ENCODE results near the gene MEX3B. TPM values are rescaled to one million over a fixed set of nuclear protein-coding genes. Genes with fewer than 3 reads are reported as not detected.
A peak's percentile ranks its signal among the peaks of the same experiment; 100 is the strongest.

MEX3B gene
- total and polyA plus RNA-seq, 8 donors: 2.5 to 14.0 (median 8.4) TPM

- Histone ChIP-seq H3K4me1 (peaks cover 0 to 27% of the 10 kb centered on the region in 2 donors), H3K36me3 (peaks cover 0 to 4% of the 10 kb centered on the region in 2 donors), H3K27me3 (peaks cover 0 to 43% of the 10 kb centered on the region in 2 donors), H3K27ac (peak overlapping the region in 1 of 2 donors; percentile 97), H3K9me3 (no peaks in the 10 kb centered on the region), H3K4me3 (peak overlapping the region; percentile 79 to 95)
- peak; percentile 52 to 77 (median 68) for DNase-seq
- ATAC-seq: no peak
- no peak for TF ChIP-seq CTCF (IDR thresholded peaks at IDR 0.05)
- intact Hi-C loops (cut with DNase I): no loop called here
Observed at GRCh38 chr15:82044373-82045178, 1.2 kb downstream of the MEX3B start.

- DNase-seq (peak in 3 of 4 donors; percentile 14 to 34 (median 32)), ATAC-seq (no peak)
- Histone ChIP-seq H3K4me3 (peak overlapping the region; percentile 79 to 95), H3K9me3 (no peaks in the 10 kb centered on the region), H3K27me3 (peaks cover 0 to 42% of the 10 kb centered on the region in 2 donors), H3K27ac (peak overlapping the region in 1 of 2 donors; percentile 97), H3K4me1 (peaks cover 0 to 27% of the 10 kb centered on the region in 2 donors), H3K36me3 (peaks cover 0 to 4% of the 10 kb centered on the region in 2 donors)
- intact Hi-C loops (cut with DNase I): no loop called here
- TF ChIP-seq CTCF (IDR thresholded peaks at IDR 0.05): no peak
Observed at GRCh38 chr15:82043796-82044372, 1.9 kb downstream of the MEX3B start.

GRCh38 chr15:82043130-82043673 is 2.6 kb downstream of the MEX3B start:
- intact Hi-C loops (cut with DNase I): no loop called here
- peak in 1 of 4 donors; percentile 76 for DNase-seq
- peaks cover 0 to 4% of the 10 kb centered on the region in 2 donors for H3K36me3 ChIP-seq
- H3K4me1 ChIP-seq: peaks cover 0 to 27% of the 10 kb centered on the region in 2 donors
- H3K27me3 ChIP-seq: peaks cover 0 to 36% of the 10 kb centered on the region in 2 donors
- no peak overlapping the region for H3K4me3 ChIP-seq
- no peak for ATAC-seq
- H3K9me3 ChIP-seq: no peaks in the 10 kb centered on the region
- TF ChIP-seq CTCF (IDR thresholded peaks at IDR 0.05): no peak
- H3K27ac ChIP-seq: no peak overlapping the region

GRCh38 chr15:82040862-82041261 is 5.0 kb downstream of the MEX3B start:
- H3K27me3 ChIP-seq: peaks cover 0 to 24% of the 10 kb centered on the region in 2 donors
- H3K36me3 ChIP-seq: peaks cover 0 to 4% of the 10 kb centered on the region in 2 donors
- TF ChIP-seq CTCF (IDR thresholded peaks at IDR 0.05): no peak
- H3K4me3 ChIP-seq: no peak overlapping the region
- H3K27ac ChIP-seq: no peak overlapping the region
- no peaks in the 10 kb centered on the region for H3K9me3 ChIP-seq
- ATAC-seq (peak; percentile 52), DNase-seq (peak in 2 of 4 donors; percentile 15 to 46)
- intact Hi-C loops (cut with DNase I): no loop called here
- H3K4me1 ChIP-seq: peaks cover 0 to 18% of the 10 kb centered on the region in 2 donors

- intact Hi-C loops (cut with DNase I): no loop called here
- peaks cover 0 to 16% of the 10 kb centered on the region in 2 donors for H3K4me1 ChIP-seq
- peaks cover 0 to 24% of the 10 kb centered on the region in 2 donors for H3K27me3 ChIP-seq
- ATAC-seq (peak; percentile 12), DNase-seq (peak in 1 of 4 donors; percentile 8)
- no peak overlapping the region for H3K27ac ChIP-seq
- H3K4me3 ChIP-seq: no peak overlapping the region
- TF ChIP-seq CTCF (IDR thresholded peaks at IDR 0.05): no peak
- H3K9me3 ChIP-seq: no peaks in the 10 kb centered on the region
- H3K36me3 ChIP-seq: peaks cover 0 to 4% of the 10 kb centered on the region in 2 donors
Observed at GRCh38 chr15:82040390-82040789, 5.4 kb downstream of the MEX3B start.

Data from left lung (tissue), 10 donors.